T-helper 22 cell (primary cell): Measurements from ENCODE around the gene IGF2BP3.
A peak's percentile ranks its signal among the peaks of the same experiment; 100 is the strongest.
"Not testable (repeated sequence)": the region's sequence is repeated elsewhere in the genome, so short reads cannot be mapped to it uniquely, and the experiment has no call there.

Experiments
- DNase-seq: peaks from one replicate; pipeline ENCODE4 v3.0.0-alpha.2; 2020; ENCODE audit warnings: low read depth

IGF2BP3 gene

GRCh38 chr7:23338439-23338838 lies 131.9 kb downstream of the IGF2BP3 start:
- no peak for DNase-seq

GRCh38 chr7:23337374-23337773 lies 132.9 kb downstream of the IGF2BP3 start:
- no peak for DNase-seq

- DNase-seq: no peak
These were observed 133.4 kb downstream of the IGF2BP3 start for GRCh38 chr7:23336799-23337283.

GRCh38 chr7:23336086-23336485 lies 134.2 kb downstream of the IGF2BP3 start:
- DNase-seq: no peak

- no peak for DNase-seq
These were observed 134.7 kb downstream of the IGF2BP3 start for GRCh38 chr7:23335621-23336020.

- DNase-seq: no peak
These were observed 135.2 kb downstream of the IGF2BP3 start for GRCh38 chr7:23335136-23335535.

GRCh38 chr7:23334482-23335056 lies 135.7 kb downstream of the IGF2BP3 start:
- DNase-seq: no peak

- no peak for DNase-seq
These were observed 136.5 kb downstream of the IGF2BP3 start for GRCh38 chr7:23333671-23334246.

- DNase-seq: no peak
These were observed 137.2 kb downstream of the IGF2BP3 start for GRCh38 chr7:23332910-23333612.

GRCh38 chr7:23332193-23332592 lies 138.1 kb downstream of the IGF2BP3 start:
- DNase-seq: no peak

- no peak for DNase-seq
These were observed 139.2 kb downstream of the IGF2BP3 start for GRCh38 chr7:23331132-23331531.

GRCh38 chr7:23315366-23315765 lies 154.9 kb downstream of the IGF2BP3 start:
- no peak for DNase-seq

GRCh38 chr7:23312141-23312540 lies 158.2 kb downstream of the IGF2BP3 start:
- not testable (repeated sequence) for DNase-seq

GRCh38 chr7:23308754-23309153 lies 161.5 kb downstream of the IGF2BP3 start:
- DNase-seq: no peak

GRCh38 chr7:23306936-23307521 lies 163.3 kb downstream of the IGF2BP3 start:
- no peak for DNase-seq

- no peak for DNase-seq
These were observed 170.5 kb downstream of the IGF2BP3 start for GRCh38 chr7:23299770-23300300.

- DNase-seq: peak; percentile 91
These were observed 171.2 kb downstream of the IGF2BP3 start, which contains the start of gene MALSU1 for GRCh38 chr7:23298885-23299769. Gene MALSU1, plus strand, starts transcription at chr7:23299339. Its CDS starts 14 bp downstream, at chr7:23299353.

GRCh38 chr7:23298141-23298881 lies 172.0 kb downstream of the IGF2BP3 start:
- DNase-seq: no peak

GRCh38 chr7:23295401-23295697 lies 174.9 kb downstream of the IGF2BP3 start:
- no peak for DNase-seq

GRCh38 chr7:23294549-23295400 lies 175.5 kb downstream of the IGF2BP3 start:
- no peak for DNase-seq
